LNCaP clone FGC (cell line): ENCODE measurements around the gene FBN1.

Source experiments
- DNase-seq: peaks from one replicate; pipeline ENCODE4 v3.0.0-alpha.2; 2011; ENCODE audit warnings: low read depth
- H3K4me3 ChIP-seq: 2 replicates; pipeline ENCODE4 v1.5.1; 2011; ENCODE audit warnings: mild to moderate bottlenecking, low read depth, low read length, control low read depth
- CTCF ChIP-seq: IDR thresholded peaks from 2 replicates; pipeline ENCODE4 v1.5.1; 2012; ENCODE audit warnings: mild to moderate bottlenecking; ENCODE audit not compliant: control insufficient read depth, insufficient read depth; ENCODE audit errors: extremely low read depth

The FBN1 gene

DNA sequence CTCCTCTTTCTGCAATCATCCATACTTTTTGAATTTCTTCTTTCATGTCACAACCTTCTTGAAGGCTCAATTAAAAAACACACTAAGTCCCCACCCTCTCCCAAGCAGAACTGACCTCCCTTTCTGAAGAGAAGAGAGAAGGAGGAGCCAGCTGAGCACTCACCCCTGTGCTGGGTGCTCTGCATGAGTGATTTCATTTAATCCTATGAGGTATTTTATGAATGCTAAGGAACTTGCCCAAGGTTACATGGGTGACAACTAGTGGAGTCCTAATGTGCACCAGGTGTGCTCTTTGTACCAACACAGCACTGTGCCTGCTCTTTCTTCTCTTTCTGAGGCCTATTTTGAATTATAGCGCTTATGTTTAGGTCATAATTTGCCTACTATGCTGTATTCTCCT is 178.7 kb downstream of the FBN1 start:
- H3K4me3 ChIP-seq, result no peak overlapping the region
- no peak for DNase-seq
- no peak for TF ChIP-seq CTCF

DNA sequence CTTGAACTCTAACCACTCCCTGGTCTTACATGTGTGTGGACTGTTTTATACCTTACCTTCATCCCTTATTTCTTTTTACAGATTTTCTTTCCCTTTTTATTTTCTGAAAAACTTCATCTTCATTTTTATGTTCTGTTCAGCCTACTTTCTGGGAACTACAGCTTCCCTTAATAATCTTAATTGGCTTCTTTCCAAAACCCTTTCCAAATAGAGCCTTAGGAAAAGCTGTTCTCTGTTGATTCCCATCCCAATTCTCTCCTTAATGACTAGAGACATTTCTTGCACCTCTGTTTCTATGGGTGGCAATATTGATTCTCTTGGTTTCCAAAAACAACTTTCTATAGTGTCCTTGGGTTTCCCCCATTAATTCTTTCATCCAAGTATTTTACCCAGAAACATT is 179.4 kb downstream of the FBN1 start:
- no peak for TF ChIP-seq CTCF
- DNase-seq, result no peak

DNA sequence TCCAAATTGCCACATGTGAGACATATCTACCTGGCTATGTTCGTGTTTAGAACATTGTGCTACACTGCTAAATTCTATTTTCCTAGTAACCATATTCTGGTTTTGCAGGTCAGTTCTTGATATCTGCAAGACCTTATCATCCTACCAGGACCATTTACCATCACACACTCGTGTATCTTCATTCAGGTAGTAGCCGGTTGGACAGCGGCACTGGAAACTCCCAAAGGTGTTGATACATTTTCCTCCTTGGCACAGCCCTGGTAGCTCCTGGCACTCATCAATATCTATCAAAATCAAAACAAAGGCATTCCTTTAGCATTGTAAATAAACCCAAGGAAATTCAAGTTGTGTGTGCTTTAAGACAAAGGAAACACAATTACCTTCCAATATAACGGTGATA is 180.1 kb downstream of the FBN1 start:
- peak; percentile 51 for DNase-seq
- TF ChIP-seq CTCF, result no peak
- H3K4me3 ChIP-seq, result no peak overlapping the region

More for the DNA sequence above, 179.4 kb downstream of the FBN1 start:
- H3K4me3 ChIP-seq, result no peak overlapping the region

- TF ChIP-seq CTCF, result no peak
- peak; percentile 97 for DNase-seq
- no peak overlapping the region for H3K4me3 ChIP-seq
Measured at GRCh38 chr15:48463366-48463880, 182.1 kb downstream of the FBN1 start.

DNA sequence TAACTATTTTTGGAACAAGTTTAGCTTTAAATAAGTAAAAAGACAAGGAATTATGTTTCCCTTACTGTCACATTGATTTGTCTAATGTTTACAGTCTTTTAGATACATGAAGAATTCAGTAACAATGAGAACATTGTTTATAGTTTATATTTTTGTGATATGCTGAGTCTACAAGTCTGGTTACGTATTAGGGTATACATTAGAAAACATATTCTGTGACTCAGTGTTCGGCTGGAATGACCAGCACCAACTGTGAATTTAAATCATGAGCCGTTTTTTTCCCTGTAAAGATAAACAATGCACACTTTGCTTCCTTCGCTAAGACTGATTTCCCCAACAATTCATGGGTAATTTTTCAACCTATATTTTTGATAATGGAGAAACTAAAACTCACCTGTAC is 182.8 kb downstream of the FBN1 start:
- TF ChIP-seq CTCF, result no peak
- no peak for DNase-seq
- no peak overlapping the region for H3K4me3 ChIP-seq

DNA sequence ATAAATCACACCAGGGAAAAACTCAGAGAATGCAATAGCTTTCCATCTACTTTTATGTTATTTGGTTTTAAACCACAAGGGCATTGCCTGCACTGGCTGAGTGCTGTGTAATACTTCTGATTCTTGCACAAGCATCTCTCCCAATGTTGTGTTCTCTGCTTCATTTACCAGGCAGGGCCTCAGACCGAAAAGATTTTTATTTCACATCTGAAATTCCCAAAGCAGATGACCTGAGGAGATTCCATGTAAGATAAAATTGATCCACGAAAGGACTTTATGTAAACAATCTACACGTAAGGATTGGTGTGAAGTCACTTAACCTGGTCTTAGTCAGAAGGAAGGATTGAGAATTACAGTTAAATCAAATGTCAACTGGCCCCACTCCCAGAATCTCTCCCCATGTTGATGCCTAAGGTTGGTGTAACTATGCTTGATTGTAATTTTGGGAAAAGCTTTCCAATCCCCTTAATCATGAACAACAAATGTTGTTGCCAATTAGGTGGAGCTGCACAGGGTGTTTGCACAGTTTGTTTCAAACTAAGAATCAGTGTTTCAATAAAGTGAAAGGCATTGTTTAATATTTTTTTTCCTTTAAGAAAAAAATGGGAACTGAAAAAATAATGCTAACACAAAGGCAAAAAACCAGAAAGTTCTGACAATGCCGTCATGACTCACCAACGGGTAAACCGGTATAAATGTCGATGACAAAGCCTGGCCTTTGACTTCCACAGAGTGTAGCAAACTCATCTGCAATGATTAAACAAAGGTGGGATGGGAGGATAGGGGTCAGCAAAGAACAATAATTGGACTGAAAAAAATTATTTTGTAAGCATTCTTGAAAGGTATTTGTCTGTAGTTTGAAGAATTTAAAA is 185.7 kb downstream of the FBN1 start:
- DNase-seq, result no peak
- no peak for TF ChIP-seq CTCF
- H3K4me3 ChIP-seq, result no peak overlapping the region
